EH (cell line): ENCODE results near the gene SIRT1.
"Not testable (repeated sequence)": the region's sequence is repeated elsewhere in the genome, so short reads cannot be mapped to it uniquely, and the experiment has no call there.

Source experiments
- DNase-seq: peaks from one replicate; pipeline ENCODE4 v3.0.0-alpha.2; 2015; ENCODE audit warnings: low read depth

Gene SIRT1

GRCh38 chr10:67877421-67877820, 7.0 kb upstream of the SIRT1 start:
- not testable (repeated sequence) for DNase-seq

GRCh38 chr10:67878133-67878532, 6.3 kb upstream of the SIRT1 start:
- no peak for DNase-seq

- DNase-seq = peak; percentile 25
These were observed 645 bp upstream of the SIRT1 start for GRCh38 chr10:67883710-67884312.

- DNase-seq = peak; percentile 87
These were observed 600 bp downstream of the SIRT1 start for GRCh38 chr10:67884842-67885670.

GRCh38 chr10:67893637-67894036, 9.2 kb downstream of the SIRT1 start:
- no peak for DNase-seq

GRCh38 chr10:67903581-67903980, 19.1 kb downstream of the SIRT1 start:
- no peak for DNase-seq

- peak; percentile 68 for DNase-seq
These were observed 28.0 kb downstream of the SIRT1 start for GRCh38 chr10:67912331-67912946.

GRCh38 chr10:67914777-67915340, 30.4 kb downstream of the SIRT1 start:
- no peak for DNase-seq

GRCh38 chr10:67917169-67917568, 32.7 kb downstream of the SIRT1 start:
- no peak for DNase-seq

GRCh38 chr10:67917679-67918078, 33.2 kb downstream of the SIRT1 start:
- DNase-seq = no peak

- no peak for DNase-seq
These were observed 36.6 kb downstream of the SIRT1 start for GRCh38 chr10:67921065-67921464.

GRCh38 chr10:67923551-67923950, 39.1 kb downstream of the SIRT1 start:
- peak; percentile 86 for DNase-seq

- DNase-seq = no peak
These were observed 39.7 kb downstream of the SIRT1 start for GRCh38 chr10:67924136-67924535.

GRCh38 chr10:67925449-67926005, 41.1 kb downstream of the SIRT1 start:
- peak; percentile 86 for DNase-seq

GRCh38 chr10:67926951-67927350, 42.5 kb downstream of the SIRT1 start:
- DNase-seq = peak; percentile 56

- no peak for DNase-seq
These were observed 48.7 kb downstream of the SIRT1 start for GRCh38 chr10:67933199-67933598.

GRCh38 chr10:67934336-67934735, 49.9 kb downstream of the SIRT1 start:
- DNase-seq = no peak

GRCh38 chr10:67935223-67935622, 50.8 kb downstream of the SIRT1 start:
- no peak for DNase-seq

- DNase-seq = peak; percentile 86
These were observed 52.0 kb downstream of the SIRT1 start for GRCh38 chr10:67936416-67936815.

GRCh38 chr10:67943917-67944316, 59.5 kb downstream of the SIRT1 start:
- no peak for DNase-seq

- DNase-seq = no peak
These were observed 71.2 kb downstream of the SIRT1 start for GRCh38 chr10:67955614-67956013.

GRCh38 chr10:67959839-67960476, 75.5 kb downstream of the SIRT1 start:
- no peak for DNase-seq
